DND-41 (cell line): ENCODE measurements around the gene NUBPL.

Experiments
- EZH2 ChIP-seq: IDR thresholded peaks from 3 replicates; pipeline ENCODE4 v1.6.1; 2012; ENCODE audit warnings: borderline replicate concordance, low read depth, mild to moderate bottlenecking, moderate library complexity, low read length, inconsistent platforms; ENCODE audit not compliant: severe bottlenecking
- TF ChIP-seq, protein P1 (sequence below): IDR thresholded peaks from 2 replicates; pipeline ENCODE4 v1.5.1; 2012; ENCODE audit warnings: borderline replicate concordance, low read length, moderate library complexity, mild to moderate bottlenecking; ENCODE audit not compliant: poor library complexity, severe bottlenecking; ENCODE audit errors: extremely low read depth

DNA sequence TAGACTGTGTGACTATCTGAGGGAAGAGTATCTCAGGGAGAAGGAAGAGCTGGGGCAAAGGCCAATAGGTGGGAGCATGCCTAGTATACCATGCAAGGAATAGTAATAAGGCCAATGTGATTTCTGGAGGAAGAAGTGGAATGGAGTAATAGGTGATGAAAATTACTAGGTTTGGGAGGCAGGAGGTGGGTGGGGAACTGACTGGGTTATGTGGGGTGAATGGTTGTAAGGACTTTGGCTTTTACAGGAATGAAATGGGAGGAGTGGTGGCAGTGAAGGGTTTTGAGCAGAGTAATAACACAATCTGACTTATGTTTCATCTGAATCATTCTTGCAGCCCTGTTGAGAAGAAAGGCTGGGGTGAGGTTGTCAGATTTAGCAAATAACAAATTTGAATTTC, 30.9 kb downstream of the NUBPL start:
- TF ChIP-seq EZH2 = no peak
- TF ChIP-seq, protein P1, sequence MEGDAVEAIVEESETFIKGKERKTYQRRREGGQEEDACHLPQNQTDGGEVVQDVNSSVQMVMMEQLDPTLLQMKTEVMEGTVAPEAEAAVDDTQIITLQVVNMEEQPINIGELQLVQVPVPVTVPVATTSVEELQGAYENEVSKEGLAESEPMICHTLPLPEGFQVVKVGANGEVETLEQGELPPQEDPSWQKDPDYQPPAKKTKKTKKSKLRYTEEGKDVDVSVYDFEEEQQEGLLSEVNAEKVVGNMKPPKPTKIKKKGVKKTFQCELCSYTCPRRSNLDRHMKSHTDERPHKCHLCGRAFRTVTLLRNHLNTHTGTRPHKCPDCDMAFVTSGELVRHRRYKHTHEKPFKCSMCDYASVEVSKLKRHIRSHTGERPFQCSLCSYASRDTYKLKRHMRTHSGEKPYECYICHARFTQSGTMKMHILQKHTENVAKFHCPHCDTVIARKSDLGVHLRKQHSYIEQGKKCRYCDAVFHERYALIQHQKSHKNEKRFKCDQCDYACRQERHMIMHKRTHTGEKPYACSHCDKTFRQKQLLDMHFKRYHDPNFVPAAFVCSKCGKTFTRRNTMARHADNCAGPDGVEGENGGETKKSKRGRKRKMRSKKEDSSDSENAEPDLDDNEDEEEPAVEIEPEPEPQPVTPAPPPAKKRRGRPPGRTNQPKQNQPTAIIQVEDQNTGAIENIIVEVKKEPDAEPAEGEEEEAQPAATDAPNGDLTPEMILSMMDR = no peak
